Measurements from ENCODE around the gene ARHGEF16.

Gene ARHGEF16

DNA sequence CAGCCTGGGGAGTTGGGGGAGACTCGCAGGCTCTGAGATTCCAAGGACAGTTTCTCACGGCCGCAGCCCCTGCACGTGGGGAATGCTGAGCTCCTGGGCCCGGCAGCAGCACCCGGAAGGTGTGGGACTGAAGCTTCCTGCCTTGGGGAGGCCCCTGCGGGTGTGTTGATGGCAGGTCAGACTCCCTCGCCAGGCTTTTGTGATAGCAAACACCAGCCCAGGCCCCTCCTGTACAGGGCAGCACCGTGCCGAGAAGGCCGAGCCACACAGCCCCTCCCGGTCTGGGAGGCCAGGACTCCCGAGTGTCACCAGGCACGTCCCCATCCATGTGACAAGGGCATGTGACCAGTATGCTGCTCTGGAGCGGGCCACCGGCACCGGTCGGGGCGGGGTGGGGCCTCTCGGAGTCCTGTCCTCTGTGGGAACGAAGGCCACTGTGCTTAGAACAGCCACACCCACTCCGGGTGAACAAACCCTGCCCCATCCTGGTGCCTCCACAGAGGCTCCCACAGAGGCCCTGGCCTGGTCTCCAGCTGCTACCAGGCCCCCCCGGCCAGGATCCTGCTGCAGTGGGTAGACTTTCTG, 31.1 kb upstream of the ARHGEF16 start:
- no peak for DNase-seq

DNA sequence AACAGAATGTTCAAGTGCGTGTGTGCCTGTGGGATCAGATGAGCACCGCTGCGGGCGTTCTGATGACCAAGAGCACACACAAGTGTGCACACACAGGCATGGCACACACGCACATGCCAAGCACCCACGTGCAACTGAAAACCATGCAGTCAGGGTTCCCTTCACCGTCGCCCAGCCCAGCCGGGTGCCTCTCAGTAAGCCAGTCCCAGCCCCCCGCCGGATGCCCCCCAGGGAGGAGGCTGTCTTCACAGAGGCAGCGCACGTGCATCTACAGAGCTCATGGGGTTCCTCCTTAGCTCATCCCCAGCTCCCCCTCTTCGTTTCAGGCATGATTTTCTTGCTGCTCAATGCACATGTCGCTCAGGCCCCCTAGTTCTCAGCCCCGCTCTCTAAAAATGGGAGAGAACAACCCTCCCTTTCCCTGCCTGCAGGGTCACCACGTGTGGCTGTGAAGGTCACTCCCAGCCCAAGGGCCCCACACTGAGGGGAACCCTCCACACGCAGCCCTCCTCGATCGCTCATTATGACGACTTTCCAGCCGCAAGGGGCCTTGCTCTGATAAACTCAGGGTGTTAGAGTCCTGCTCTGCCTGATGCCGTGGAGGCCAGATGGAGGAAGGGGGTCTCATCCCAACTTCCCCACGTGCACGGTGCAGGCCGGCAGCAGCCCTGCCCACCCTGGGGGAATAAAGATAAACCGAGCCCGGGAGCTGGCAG, 30.4 kb upstream of the ARHGEF16 start:
- DNase-seq = no peak

DNA sequence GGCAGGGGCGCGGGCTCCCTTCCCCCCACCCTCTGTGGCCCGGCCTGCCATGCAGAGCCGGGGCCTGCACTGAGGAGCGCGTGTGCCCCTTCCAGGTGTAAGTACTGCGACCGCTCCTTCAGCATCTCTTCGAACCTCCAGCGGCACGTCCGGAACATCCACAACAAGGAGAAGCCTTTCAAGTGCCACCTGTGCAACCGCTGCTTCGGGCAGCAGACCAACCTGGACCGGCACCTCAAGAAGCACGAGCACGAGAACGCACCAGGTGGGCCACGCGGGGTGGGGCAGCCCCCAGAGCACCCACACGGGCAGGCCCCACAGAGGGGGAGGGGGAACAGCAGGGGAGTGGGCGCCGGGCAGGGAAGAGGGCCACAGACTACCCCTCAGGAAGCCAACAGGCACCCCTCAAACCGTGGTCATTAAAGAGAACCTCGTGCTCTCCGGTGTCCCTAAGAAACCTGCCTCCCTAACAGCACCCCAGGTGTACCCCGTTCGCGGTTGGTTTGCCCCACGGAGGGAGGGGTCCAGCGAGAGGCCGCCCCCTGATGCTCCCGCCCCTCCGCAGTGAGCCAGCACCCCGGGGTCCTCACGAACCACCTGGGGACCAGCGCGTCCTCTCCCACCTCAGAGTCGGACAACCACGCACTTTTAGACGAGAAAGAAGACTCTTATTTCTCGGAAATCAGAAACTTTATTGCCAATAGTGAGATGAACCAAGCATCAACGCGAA, 28.8 kb upstream of the ARHGEF16 start:
- DNase-seq = no peak

DNA sequence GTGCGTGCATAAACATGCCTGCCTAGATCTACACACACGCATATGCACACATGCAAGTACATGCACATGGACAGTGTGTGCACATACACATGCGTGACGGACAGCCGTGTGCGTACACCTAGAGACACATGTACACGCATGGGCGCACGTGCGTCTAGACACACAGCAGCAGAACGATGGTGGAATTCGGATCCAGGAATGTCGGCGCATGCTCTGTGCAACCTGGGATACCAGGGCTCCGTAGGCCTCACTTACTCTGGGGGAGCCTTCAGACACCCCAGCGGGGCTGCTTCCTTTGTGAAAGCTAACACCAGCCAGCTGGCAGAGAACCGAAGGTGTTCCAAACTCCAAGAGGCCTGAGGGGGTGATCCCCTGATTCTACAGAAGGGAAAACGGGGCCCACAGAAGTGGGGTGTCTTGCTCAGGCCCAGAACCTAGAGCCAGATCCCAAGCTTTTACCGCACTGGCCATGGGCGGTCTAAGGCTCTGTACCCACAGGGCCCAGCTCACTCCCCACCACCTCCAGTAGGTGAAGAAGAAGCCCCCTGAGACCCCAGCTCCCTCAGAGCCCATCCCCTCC, 27.4 kb upstream of the ARHGEF16 start:
- no peak for DNase-seq

DNA sequence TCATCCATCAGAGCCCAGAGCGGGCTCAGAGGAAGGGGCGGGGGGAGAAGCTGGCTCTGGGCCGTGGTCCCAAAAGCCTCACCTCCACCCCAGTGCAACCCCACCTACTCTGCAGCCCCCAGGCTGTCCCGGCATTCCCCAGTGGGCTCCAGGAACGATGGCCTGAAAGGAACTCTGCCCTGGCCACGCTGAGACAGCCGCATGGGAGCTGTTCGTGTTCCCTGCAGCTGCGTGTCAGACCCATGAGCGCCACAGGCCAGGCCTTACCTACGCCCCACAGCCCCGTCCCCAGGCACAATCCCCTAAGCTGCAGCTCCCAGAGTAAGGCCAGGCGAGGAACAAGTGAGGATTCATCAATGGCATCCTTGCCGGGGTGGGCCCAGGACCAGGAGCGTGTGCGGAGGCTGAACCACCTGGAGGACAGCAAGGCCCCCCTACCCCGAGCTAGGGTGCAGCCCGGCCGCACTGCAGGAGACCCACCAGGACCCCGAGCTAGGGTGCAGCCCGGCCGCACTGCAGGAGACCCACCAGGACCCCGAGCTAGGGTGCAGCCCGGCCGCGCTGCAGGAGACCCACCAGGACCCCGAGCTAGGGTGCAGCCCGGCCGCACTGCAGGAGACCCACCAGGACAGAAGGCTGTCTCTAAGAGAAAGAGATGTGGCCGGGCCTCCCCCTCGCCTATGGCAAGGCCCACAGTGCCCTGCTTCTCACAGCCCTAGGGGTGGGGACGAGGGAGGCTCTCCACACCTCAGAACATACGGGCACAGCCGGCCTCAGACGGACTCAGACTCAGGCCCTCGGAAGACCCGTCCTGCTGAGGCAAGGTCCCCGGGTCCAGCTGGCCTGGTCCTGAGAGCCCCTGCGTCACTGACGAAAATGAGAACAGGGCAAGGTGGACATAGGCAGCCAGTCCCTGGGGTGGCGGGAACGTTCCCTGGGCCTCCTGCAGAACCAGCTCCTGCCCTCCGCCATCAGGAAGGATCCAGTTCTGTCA, 26.5 kb upstream of the ARHGEF16 start:
- DNase-seq = no peak

DNA sequence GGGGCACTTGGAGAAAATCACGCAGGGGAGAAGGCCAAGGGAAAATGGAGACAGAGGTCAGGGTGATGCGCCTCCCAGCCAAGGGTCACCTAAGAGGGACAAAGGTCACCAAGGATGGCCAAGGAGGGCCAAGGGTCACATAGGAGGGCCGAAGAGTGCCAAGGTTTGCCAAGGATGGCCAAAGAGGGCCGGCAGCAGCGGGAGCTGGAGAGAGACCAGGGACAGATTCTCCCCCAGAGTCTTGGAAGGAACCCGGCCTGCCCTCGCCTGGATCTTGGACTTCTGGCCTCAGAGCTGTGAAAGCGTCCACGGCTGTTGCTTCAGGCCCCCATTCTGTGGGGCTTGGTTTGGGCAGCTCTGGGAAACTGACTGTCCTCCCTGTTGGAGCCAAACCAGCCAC, 25.6 kb upstream of the ARHGEF16 start:
- no peak for DNase-seq

DNA sequence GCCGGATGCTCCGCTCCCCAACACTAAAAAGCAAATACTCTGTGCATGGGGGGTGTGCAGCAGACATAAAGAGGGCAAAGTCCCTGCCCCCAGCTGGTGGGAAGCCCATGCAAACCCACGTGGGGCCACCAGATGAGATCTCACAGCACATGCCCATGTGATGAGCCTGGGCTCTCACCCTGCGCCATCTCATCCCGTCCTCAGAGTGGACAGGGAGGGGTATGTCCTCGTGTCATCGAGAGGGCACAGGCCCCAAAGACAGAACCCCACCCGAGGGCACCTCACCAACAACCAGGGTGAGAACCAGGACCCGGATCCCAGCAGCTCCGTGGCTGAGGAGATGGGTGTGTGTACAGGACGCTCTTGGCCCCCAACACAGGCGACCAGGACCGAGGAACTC, 25.1 kb upstream of the ARHGEF16 start:
- DNase-seq = no peak

DNA sequence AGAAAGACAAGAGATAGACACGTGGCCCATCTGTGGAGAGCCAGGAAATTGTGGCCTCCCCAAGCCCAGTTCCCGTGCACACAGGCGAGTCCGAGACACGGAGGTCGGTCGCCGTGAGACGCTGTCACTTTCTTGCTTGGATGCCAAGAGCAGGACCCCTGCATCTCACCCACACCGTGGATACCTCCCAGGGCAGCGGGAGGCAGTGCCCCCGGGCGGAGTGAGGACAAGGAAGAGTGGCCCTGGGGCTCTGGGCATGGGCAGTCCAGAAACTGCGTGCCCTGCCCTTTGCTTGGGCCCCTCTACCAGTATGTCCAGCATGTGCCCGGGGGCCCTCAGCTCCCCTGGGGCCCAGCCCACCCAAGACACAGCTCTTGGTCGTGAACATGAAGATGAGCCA, 24.7 kb upstream of the ARHGEF16 start:
- no peak for DNase-seq

DNA sequence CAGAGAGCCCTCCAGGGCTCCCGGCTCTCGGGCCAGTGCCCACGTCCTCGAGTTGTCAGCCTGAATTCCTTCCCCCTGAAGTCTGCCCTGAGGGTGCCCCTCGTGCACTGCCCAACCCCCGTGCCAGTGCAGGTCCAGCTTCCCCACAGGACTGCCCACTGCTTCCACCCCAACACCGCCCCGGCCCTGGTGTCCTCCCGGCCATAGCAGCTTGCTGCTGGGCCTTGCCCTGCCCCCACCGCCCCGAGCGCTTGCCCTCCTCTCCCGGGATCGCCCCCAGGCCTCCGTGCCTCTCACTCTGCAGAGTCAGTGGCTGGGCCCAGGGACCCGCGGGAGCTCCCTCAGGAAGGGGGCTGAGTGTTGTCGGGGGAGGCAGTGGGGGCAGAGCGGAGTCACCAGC, 24.1 kb upstream of the ARHGEF16 start:
- DNase-seq = no peak

DNA sequence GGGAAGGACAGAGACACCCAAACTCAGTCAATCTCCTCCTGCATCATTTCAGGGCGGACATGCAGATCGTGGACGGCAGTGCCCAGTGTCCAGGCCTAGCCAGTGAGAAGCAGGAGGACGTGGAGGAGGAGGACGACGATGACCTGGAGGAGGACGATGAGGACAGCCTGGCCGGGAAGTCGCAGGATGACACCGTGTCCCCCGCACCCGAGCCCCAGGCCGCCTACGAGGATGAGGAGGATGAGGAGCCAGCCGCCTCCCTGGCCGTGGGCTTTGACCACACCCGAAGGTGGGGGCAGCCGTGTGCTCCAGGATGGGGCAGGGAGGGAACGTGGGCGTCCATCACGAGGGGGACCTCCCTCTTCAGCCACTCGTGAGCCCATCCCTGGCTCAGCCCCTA, 23.6 kb upstream of the ARHGEF16 start:
- DNase-seq = no peak

DNA sequence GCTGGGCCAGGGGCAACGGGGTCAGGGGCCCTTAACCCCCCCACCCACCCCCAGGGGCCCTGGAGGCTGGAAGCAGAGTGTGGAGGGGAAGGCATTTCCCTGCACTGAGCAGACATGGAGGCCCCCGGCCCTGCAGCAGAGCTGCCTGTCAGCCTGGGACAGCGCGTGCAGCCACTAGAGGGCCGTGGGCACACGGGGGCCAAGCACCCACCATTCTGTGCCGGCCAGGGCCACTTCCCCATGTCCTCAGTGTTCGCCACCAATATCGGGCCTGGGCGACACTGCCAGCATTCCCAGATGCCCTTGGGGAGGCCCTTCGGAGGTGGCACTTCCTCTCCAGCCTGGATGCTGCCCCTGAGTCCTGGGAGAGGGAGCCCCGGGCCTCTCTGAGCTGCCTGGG, 23.2 kb upstream of the ARHGEF16 start:
- peak; percentile 18 for DNase-seq

DNA sequence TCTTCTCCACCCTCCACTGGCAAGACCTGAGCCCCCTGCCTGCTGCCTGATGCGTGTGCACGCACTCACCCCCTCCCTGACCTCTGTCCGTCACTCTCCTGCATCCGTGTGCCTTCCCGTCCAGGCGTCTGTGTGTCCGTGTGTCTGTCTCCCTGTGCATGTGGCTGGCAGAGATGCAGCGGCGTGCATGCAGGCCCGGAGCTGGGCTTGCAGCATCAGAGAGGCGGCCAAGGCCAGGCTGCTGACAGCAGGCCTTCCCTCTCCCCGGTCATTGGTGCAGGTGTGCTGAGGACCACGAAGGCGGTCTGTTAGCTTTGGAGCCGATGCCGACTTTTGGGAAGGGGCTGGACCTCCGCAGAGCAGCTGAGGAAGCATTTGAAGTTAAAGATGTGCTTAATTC, 22.8 kb upstream of the ARHGEF16 start:
- DNase-seq = no peak

DNA sequence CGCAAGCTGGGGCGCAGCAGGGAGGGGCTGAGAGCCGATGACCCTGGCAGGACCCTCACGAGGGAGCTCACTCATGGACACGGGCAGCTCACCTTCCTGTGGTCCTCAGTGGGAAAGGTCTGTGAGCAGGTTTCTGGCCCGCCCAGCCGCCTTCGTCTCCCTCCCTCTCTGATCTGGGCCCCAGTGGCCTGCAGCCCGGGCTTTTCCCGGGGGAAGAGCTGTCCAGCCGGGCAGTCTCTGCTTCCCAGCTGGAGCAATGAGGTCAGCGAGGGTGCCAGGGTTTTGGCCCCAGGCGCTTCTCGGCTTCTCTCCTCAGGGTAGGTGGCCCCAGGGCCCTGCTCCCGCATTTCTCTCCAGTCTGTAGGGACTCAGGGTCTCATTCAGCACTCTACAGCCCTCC, 22.2 kb upstream of the ARHGEF16 start:
- DNase-seq = no peak

DNA sequence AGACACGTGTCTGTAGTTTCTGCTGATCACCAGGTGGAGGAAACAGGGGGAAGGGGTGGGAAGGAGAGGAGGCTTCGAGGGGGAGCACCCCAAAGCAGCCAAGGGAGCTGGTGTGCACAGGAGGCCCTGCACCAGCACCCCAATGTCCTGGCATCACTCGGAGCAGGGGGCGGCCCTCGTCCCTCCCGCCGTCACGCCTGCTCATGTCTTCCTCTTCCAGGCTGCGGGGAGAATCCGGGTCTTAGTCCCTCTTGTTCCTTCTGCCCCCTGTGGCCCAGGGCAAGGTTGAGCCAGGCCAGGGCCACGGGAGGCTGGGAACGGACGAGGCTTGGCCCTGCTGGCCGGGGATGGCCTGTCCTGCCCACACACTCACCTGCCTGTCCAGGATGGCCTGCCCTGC, 21.4 kb upstream of the ARHGEF16 start:
- DNase-seq = no peak

DNA sequence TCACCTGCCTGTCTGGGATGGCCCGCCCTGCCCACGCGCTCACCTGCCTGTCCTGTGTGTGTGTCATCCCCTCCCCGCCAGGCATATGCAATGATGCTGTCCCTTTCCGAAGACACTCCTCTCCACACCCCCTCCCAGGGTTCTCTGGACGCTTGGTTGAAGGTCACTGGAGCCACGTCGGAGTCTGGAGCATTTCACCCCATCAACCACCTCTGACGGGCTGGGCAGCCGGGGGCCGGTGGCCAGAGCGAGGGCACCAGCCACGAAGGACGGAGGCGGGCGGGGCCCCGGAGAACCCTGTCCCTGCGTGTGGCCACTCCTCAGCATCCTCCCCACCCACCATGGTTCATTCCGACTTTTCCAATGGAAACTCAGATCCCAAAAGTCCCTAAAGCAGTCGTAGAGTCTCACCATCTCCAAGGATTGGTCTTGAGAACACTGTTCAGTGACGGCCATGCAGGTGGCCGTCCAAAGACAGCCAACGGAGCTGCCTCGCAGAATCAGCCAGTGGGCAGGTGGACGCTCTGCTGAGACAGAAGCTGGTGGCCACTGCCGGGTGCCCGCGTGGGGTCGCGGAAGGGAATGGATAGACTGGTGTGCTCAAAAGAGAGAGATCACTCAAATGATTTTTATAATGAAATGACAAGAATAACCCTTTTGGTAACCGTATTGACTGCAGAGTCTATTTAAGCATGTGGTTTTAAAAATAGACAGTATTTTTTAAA, 20.7 kb upstream of the ARHGEF16 start:
- DNase-seq = no peak

DNA sequence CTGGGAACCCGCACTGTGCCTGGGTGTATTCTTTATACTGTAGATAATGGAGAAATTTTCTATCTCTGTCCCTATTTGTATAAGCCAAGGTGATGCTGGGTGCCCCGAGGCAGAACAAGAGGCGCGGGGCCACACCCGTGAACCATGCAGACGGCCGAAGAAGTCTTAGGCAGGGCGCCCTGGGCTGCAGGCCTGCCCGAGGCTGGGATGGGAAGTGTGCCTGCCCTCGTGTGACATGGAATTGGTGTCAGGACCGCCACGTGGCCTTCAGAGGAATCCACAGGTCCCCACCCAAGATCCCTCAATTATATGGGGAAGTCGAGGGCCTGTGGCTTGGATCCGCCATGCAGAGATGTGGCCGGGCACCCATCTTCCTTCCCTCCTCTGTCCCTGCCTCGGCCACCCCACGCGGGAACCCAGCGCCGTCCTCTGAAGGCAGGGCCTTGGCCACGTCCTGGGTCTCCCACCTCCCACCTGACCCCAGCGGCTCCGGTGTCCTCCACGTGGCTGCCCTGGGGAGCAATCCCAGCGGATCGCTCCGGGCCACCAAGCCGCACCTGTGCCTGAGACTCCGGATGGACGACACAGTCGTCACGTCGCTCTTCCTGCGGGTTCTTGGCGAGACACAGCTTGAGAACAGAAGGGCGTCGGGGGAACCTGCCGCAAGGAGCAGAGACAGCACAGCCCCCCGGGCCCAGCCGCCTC, 19.9 kb upstream of the ARHGEF16 start:
- DNase-seq = no peak

DNA sequence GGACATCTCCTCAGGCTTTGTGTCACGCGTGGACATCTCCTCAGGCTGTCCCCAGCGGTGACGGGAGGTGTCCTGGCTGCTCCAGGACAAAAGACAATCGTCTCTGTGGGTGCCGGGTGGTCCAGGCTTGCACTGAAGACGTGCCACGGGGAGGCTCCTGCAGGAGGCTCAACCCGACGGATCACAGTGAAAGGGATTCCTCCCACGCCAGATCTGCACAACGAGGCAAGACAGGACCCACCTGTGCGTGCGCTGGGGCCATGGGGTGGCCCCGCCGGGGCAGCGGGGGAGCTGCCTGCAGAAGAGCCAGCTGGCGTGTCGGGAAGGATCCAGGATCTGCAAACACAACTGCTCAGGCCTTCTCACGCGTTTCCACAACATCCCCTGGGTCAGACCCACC, 18.8 kb upstream of the ARHGEF16 start:
- no peak for DNase-seq

DNA sequence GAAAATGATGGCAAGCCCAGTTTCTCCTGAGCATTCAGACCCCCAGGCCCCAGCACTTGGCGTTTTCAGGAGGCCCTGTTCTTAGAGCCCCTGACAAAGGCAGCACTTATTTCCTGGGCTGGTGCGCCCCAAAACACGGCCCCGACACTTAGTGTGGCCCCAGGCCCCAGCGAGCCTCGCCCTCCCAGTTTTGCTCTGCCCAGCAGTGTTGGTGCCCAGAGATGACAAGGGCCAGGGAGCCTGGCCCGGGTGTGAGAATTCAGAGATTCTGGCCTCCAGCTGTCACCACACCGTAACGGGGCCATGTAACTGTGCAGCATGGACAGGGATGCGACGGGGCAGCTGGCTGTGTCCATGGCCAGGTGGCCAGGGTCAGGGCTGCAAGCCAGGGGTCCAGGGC, 18.0 kb upstream of the ARHGEF16 start:
- DNase-seq = no peak

DNA sequence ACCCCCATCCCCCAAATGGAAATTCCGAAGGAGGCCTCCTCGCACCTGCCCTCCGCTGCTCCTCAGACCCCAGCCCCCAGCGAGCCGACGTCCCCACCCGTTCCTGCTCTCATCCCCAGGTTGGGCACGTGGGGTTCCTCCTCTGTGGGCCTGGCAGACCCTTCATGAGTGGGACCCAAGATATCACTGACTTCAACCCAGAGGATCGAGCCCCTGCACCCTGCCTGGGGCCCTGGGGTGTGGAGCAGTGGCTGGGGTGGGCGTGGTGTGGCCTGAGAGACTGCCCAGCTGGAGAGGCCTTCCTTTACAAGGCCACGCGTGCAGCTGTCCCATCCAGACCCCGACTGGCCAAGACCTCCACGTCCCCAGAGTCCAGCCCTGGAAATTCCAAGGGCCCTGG, 17.6 kb upstream of the ARHGEF16 start:
- DNase-seq = no peak

DNA sequence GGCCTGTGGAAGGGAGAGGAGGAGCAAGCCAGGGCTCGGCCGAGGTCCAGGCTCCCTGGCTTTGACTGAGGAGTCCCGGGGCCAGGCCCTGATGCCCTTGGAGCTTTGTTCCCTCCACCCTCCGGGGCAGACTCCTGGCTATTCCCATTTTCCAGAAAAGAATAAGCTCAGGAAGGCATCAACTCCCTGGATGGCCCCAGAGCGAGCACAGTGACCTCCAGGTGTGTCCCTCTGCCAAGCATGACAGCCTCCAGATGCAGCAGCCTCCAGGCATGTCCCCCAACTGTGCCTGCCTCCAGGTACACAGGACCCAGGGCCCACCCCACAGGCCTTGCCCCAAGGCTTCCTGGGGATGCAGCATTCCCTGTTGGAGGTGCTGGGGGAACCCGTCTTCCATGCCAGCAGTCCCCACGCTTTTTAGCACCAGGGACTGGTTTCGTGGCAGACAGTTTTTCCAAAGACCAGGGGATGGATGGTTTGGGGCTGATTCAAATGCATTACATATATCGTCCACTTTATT, 15.7 kb upstream of the ARHGEF16 start:
- no peak for DNase-seq

Measured in hematopoietic multipotent progenitor cell treated with erythropoietin and hydrocortisone succinate and interleukin-3 and kit ligand, for 6 days (in vitro differentiated cells).